ENCODE measurements around the gene HSPB6. TPM values are rescaled to one million over a fixed set of nuclear protein-coding genes. Genes with fewer than 3 reads are reported as not detected.

HSPB6 gene
- total RNA-seq, 1 experiment from 2014 or later = 0.37 TPM

GRCh38 chr19:35790981-35791813 lies 34.4 kb upstream of the HSPB6 start:
- Mint-ChIP-seq H3K4me1 (peaks cover 3 to 8% of the 10 kb centered on the region in 2 experiments; a peak in 3 of 4 replicates), H3K27ac (peak overlapping the region in 1 of 3 experiments; percentile 52; a peak in 1 of 7 replicates), H3K4me3 (no peak overlapping the region), H3K9me3 (no peaks in the 10 kb centered on the region), H3K36me3 (ENCODE audit: insufficient read depth in 1 of 3, low read depth in 3 of 3) (no peaks in the 10 kb centered on the region; a peak in 1 of 7 replicates), H3K27me3 (ENCODE audit: low read depth) (peaks cover 16% of the 10 kb centered on the region)
- Histone ChIP-seq H3K14ac (ENCODE audit: insufficient read depth, low read length) (no peak overlapping the region), H2BK12ac (ENCODE audit: insufficient read length, low read depth, low read length) (no peak overlapping the region), H3K4ac (ENCODE audit: low read depth, low read length) (no peak overlapping the region), H2BK15ac (ENCODE audit: low read depth, low read length) (no peak overlapping the region), H3K18ac (ENCODE audit: insufficient read length, low read depth, low read length) (no peak overlapping the region), H4K20me1 (ENCODE audit: control insufficient read depth, insufficient read depth, insufficient read length) (peaks cover 3% of the 10 kb centered on the region), H3K23ac (ENCODE audit: insufficient read length, low read depth, low read length) (no peak overlapping the region), H3K79me2 (ENCODE audit: insufficient read depth, low read length) (no peaks in the 10 kb centered on the region), H3K27ac (ENCODE audit: insufficient read length, low read depth, low read length) (no peak overlapping the region), H4K5ac (ENCODE audit: insufficient read length, low read depth, low read length) (no peak overlapping the region), H2BK5ac (ENCODE audit: insufficient read length, low read length) (no peak overlapping the region), H3K79me1 (ENCODE audit: insufficient read depth, low read depth, low read length, poor library complexity, severe bottlenecking) (no peaks in the 10 kb centered on the region), H2AFZ (ENCODE audit: low read length) (no peak overlapping the region), H3K27me3 (ENCODE audit: insufficient read depth, low read length) (no peaks in the 10 kb centered on the region; the same call in 1 of the 2 replicates), H4K91ac (ENCODE audit: insufficient read length, low read depth, low read length) (no peak overlapping the region), H3K23me2 (ENCODE audit: insufficient read length, low read depth, low read length, poor library complexity, severe bottlenecking) (no peaks in the 10 kb centered on the region), H2BK120ac (ENCODE audit: low read depth, low read length, poor library complexity, severe bottlenecking) (no peak overlapping the region), H4K8ac (replicated peaks; ENCODE audit: insufficient read length, low read depth, low read length) (no peak overlapping the region), H3K4me1 (ENCODE audit: insufficient read depth, low read length) (no peaks in the 10 kb centered on the region), H3T11ph (ENCODE audit: low read length) (no peak overlapping the region), H3K9me3 (ENCODE audit: control insufficient read depth, low read depth, low read length) (no peaks in the 10 kb centered on the region), H3K4me2 (ENCODE audit: insufficient read depth, insufficient read length, low read length) (no peak overlapping the region), H3K9ac (ENCODE audit: extremely low read depth, insufficient read length, low read length) (no peak overlapping the region), H3K56ac (ENCODE audit: insufficient read length, low read depth, low read length) (no peak overlapping the region), H2BK20ac (ENCODE audit: low read depth, low read length, poor library complexity, severe bottlenecking) (no peak overlapping the region), H2AK5ac (ENCODE audit: insufficient read length, low read length) (no peak overlapping the region)
- WGBS (ENCODE audit: extremely low coverage, insufficient read length, low lambda C conversion rate) = no CpG with 5 or more reads among the region's 20 CpGs
- TF ChIP-seq CTCF (conservative IDR thresholded peaks at IDR 0.05) = peak; percentile 20; the same call in 1 of the 3 replicates
- DNase-seq = no peak

Data from H9 (cell line).